Measurements from ENCODE around the gene SESN3.

- TF ChIP-seq, protein P1, sequence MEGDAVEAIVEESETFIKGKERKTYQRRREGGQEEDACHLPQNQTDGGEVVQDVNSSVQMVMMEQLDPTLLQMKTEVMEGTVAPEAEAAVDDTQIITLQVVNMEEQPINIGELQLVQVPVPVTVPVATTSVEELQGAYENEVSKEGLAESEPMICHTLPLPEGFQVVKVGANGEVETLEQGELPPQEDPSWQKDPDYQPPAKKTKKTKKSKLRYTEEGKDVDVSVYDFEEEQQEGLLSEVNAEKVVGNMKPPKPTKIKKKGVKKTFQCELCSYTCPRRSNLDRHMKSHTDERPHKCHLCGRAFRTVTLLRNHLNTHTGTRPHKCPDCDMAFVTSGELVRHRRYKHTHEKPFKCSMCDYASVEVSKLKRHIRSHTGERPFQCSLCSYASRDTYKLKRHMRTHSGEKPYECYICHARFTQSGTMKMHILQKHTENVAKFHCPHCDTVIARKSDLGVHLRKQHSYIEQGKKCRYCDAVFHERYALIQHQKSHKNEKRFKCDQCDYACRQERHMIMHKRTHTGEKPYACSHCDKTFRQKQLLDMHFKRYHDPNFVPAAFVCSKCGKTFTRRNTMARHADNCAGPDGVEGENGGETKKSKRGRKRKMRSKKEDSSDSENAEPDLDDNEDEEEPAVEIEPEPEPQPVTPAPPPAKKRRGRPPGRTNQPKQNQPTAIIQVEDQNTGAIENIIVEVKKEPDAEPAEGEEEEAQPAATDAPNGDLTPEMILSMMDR (IDR thresholded peaks at IDR 0.05; ENCODE audit: low read length), result no peak
- TF ChIP-seq EZH2 (optimal IDR thresholded peaks at IDR 0.05; ENCODE audit: low read depth, low read length) (no peak), EZH2phosphoT487 (IDR thresholded peaks at IDR 0.05; ENCODE audit: low read length) (no peak)
These were observed 25.3 kb upstream of the SESN3 start for GRCh38 chr11:95256321-95256779.

All from MM.1S (cell line).